Caco-2 (cell line): ENCODE results near the gene SMCO4. TPM values are rescaled to one million over a fixed set of nuclear protein-coding genes. Genes with fewer than 3 reads are reported as not detected.

Experiments used
- BruUV-seq: library from RNA; stranded (reverse); fragments of 400-500 nt; replicated peaks from 2 replicates; lab custom pipeline; 2021; lab: Mats Ljungman, UMichigan
- CTCF ChIA-PET: fragments of 300-600 bp; sonication (Branson Sonifier 250); formaldehyde crosslinking; loops from one replicate; lab custom pipeline; 2022; ENCODE audit warnings: antibody characterized with exemption; lab: Charles Lee
- POLR2A ChIA-PET: fragments of 300-600 bp; sonication (Branson Sonifier 250); formaldehyde crosslinking; loops from one replicate; lab custom pipeline; 2022; ENCODE audit warnings: antibody characterized with exemption; lab: Charles Lee
- DNase-seq, 2 experiments: peaks; one replicate each; pipeline versions ENCODE4 v3.0.0 to v3.0.0-alpha.2; 2020 to 2022
- H3K27me3 ChIP-seq: replicated peaks from 2 replicates; pipeline ENCODE4 v1.6.0; 2011; ENCODE audit warnings: low read length; ENCODE audit not compliant: control insufficient read depth, insufficient read depth
- H3K36me3 ChIP-seq: 2 replicates; pipeline ENCODE4 v1.5.1; 2011; ENCODE audit warnings: low read length; ENCODE audit not compliant: control insufficient read depth, insufficient read depth
- H3K4me1 ChIP-seq: fragments of 250-450 bp; sonication (Bioruptor Pico); 2 replicates; pipeline ENCODE4 v1.5.1; 2020; ENCODE audit warnings: mild to moderate bottlenecking
- H3K4me3 ChIP-seq: 2 replicates; pipeline ENCODE4 v1.5.1; 2011; ENCODE audit warnings: low read depth, mild to moderate bottlenecking, control low read depth, low read length
- H3K9me3 ChIP-seq: fragments of 250-450 bp; sonication (Bioruptor Pico); 2 replicates; pipeline ENCODE4 v1.5.1; 2020; ENCODE audit warnings: mild to moderate bottlenecking, moderate library complexity
- H3K27ac Mint-ChIP-seq: one replicate; pipeline ENCODE4 v1.8.0; 2022; ENCODE audit warnings: mixed read lengths; ENCODE audit not compliant: unreplicated experiment
- H3K27me3 Mint-ChIP-seq: one replicate; pipeline ENCODE4 v1.8.0; 2022; ENCODE audit warnings: mixed read lengths; ENCODE audit not compliant: insufficient read depth, unreplicated experiment
- H3K36me3 Mint-ChIP-seq: one replicate; pipeline ENCODE4 v1.8.0; 2022; ENCODE audit warnings: mild to moderate bottlenecking, mixed read lengths; ENCODE audit not compliant: insufficient read depth, unreplicated experiment
- H3K4me1 Mint-ChIP-seq: one replicate; pipeline ENCODE4 v1.8.0; 2022; ENCODE audit warnings: low read depth, mixed read lengths; ENCODE audit not compliant: unreplicated experiment
- H3K4me3 Mint-ChIP-seq: one replicate; pipeline ENCODE4 v1.8.0; 2022; ENCODE audit warnings: mild to moderate bottlenecking, moderate library complexity, mixed read lengths; ENCODE audit not compliant: unreplicated experiment
- H3K9me3 Mint-ChIP-seq: one replicate; pipeline ENCODE4 v1.8.0; 2022; ENCODE audit warnings: mixed read lengths; ENCODE audit not compliant: unreplicated experiment
- CTCF ChIP-seq, 2 experiments: fragments of 200-600 bp in 1 of 2; IDR thresholded peaks; 1 replicate in 1 of 2; 2 replicates in 1 of 2; pipeline versions ENCODE4 v1.5.1 to v1.8.0; 2011 to 2022; ENCODE audit warnings: antibody characterized with exemption in 1 of 2, control low read depth in 1 of 2, inconsistent platforms in 1 of 2, low read depth in 1 of 2, low read length in 1 of 2, mild to moderate bottlenecking in 1 of 2, moderate library complexity in 1 of 2; ENCODE audit not compliant: insufficient read depth in 1 of 2, severe bottlenecking in 1 of 2, unreplicated experiment in 1 of 2
- intact Hi-C: fragments of 100-400 bp; cut with micrococcal nuclease; formaldehyde crosslinking; loops from one replicate; pipeline ENCODE4 v1.10.0; 2022; ENCODE audit not compliant: unreplicated experiment
- total RNA-seq: library from RNA; stranded (reverse); gene quantifications from 2 replicates; pipeline ENCODE4 v1.2.3, GENCODE V29; 2022

The SMCO4 gene
- total RNA-seq, 1 experiment from 2014 or later: 46.3 TPM

- POLR2A ChIA-PET: no interaction called here
- no peak for TF ChIP-seq CTCF (IDR thresholded peaks at IDR 0.05; ENCODE audit: insufficient read depth in 1 of 2, low read depth in 1 of 2, low read length in 1 of 2, severe bottlenecking in 1 of 2, unreplicated experiment in 1 of 2)
- Histone ChIP-seq H3K4me3 (no peak overlapping the region), H3K36me3 (no peaks in the 10 kb centered on the region), H3K9me3 (0 out of 2 replicates have a peak, but pooled peaks cover 3% of the 10 kb centered on the region), H3K27me3 (peaks cover under 1% of the 10 kb centered on the region), H3K4me1 (peaks cover 15% of the 10 kb centered on the region)
- Mint-ChIP-seq H3K9me3 (no peaks in the 10 kb centered on the region), H3K4me3 (no peak overlapping the region), H3K4me1 (peaks cover 6% of the 10 kb centered on the region), H3K27ac (no peak overlapping the region), H3K27me3 (peaks cover 6% of the 10 kb centered on the region), H3K36me3 (no peaks in the 10 kb centered on the region)
- CTCF ChIA-PET: interaction anchor here (0.6 kb wide), 1 partner anchor 165 kb away, joined by 5 read pairs; no protein-coding TSS in a partner anchor
- no peak for DNase-seq
- no TSS peak for BruUV-seq
- intact Hi-C loops: no loop called here
Observed at GRCh38 chr11:93574638-93575220, 31.5 kb upstream of the SMCO4 start.

- no TSS peak for BruUV-seq
- DNase-seq: no peak
Observed at GRCh38 chr11:93573184-93573583, 30.0 kb upstream of the SMCO4 start.

GRCh38 chr11:93572621-93573020, 29.4 kb upstream of the SMCO4 start:
- Histone ChIP-seq H3K4me3 (no peak overlapping the region), H3K27me3 (no peaks in the 10 kb centered on the region; the same call in 1 of the 2 replicates), H3K9me3 (no peaks in the 10 kb centered on the region), H3K36me3 (no peaks in the 10 kb centered on the region), H3K4me1 (peaks cover 20% of the 10 kb centered on the region)
- Mint-ChIP-seq H3K27me3 (peaks cover 6% of the 10 kb centered on the region), H3K4me3 (no peak overlapping the region), H3K27ac (no peak overlapping the region), H3K4me1 (peaks cover 6% of the 10 kb centered on the region), H3K36me3 (no peaks in the 10 kb centered on the region), H3K9me3 (no peaks in the 10 kb centered on the region)
- ChIA-PET POLR2A (no interaction called here), CTCF (no interaction called here)
- no peak for DNase-seq
- no TSS peak for BruUV-seq
- TF ChIP-seq CTCF (IDR thresholded peaks at IDR 0.05; ENCODE audit: insufficient read depth in 1 of 2, low read depth in 1 of 2, low read length in 1 of 2, severe bottlenecking in 1 of 2, unreplicated experiment in 1 of 2): no peak
- intact Hi-C loops: no loop called here

More at GRCh38 chr11:93573184-93573583, 30.0 kb upstream of the SMCO4 start:
- Mint-ChIP-seq H3K27me3 (peaks cover 6% of the 10 kb centered on the region), H3K9me3 (no peaks in the 10 kb centered on the region), H3K27ac (no peak overlapping the region), H3K4me3 (no peak overlapping the region), H3K4me1 (peaks cover 6% of the 10 kb centered on the region), H3K36me3 (no peaks in the 10 kb centered on the region)
- H3K36me3 ChIP-seq: no peaks in the 10 kb centered on the region
- no peak for TF ChIP-seq CTCF (IDR thresholded peaks at IDR 0.05; ENCODE audit: insufficient read depth in 1 of 2, low read depth in 1 of 2, low read length in 1 of 2, severe bottlenecking in 1 of 2, unreplicated experiment in 1 of 2)
- H3K27me3 ChIP-seq: no peaks in the 10 kb centered on the region; the same call in 1 of the 2 replicates
- intact Hi-C loops: no loop called here
- H3K4me3 ChIP-seq: no peak overlapping the region
- POLR2A ChIA-PET: no interaction called here
- peaks cover 20% of the 10 kb centered on the region for H3K4me1 ChIP-seq
- H3K9me3 ChIP-seq: no peaks in the 10 kb centered on the region
- CTCF ChIA-PET: no interaction called here
